ENCODE data around the gene GPR42. TPM values are rescaled to one million over a fixed set of nuclear protein-coding genes. Genes with fewer than 3 reads are reported as not detected.
A peak's percentile ranks its signal among the peaks of the same experiment; 100 is the strongest.
"Not testable (repeated sequence)": the region's sequence is repeated elsewhere in the genome, so short reads cannot be mapped to it uniquely, and the experiment has no call there.

The GPR42 gene
- total RNA-seq, 2 donors from 2014 or later, result 1.1 to 1.9 TPM

- H3K4me3 Mint-ChIP-seq, result no peak overlapping the region
- H3K9me3 Mint-ChIP-seq, result no peaks in the 10 kb centered on the region
- H3K27me3 Mint-ChIP-seq (ENCODE audit: low read depth), result no peaks in the 10 kb centered on the region
- peaks cover 26% of the 10 kb centered on the region for H3K4me1 Mint-ChIP-seq (ENCODE audit: low read depth)
- no peaks in the 10 kb centered on the region for H3K36me3 Mint-ChIP-seq (ENCODE audit: insufficient read depth in 2 of 2)
- DNase-seq (no peak), ATAC-seq (replicated peaks in 1 of 2) (no peak)
- H3K27ac Mint-ChIP-seq, result no peak overlapping the region
These were observed 28.4 kb downstream of the GPR42 start for GRCh38 chr19:35399231-35399630.

GRCh38 chr19:35399948-35400772, 29.3 kb downstream of the GPR42 start:
- ATAC-seq (replicated peaks in 1 of 2), result no peak
- peaks cover 36% of the 10 kb centered on the region for H3K4me1 Mint-ChIP-seq (ENCODE audit: low read depth)
- H3K27ac Mint-ChIP-seq, result no peak overlapping the region
- H3K27me3 Mint-ChIP-seq (ENCODE audit: low read depth), result no peaks in the 10 kb centered on the region
- H3K4me3 Mint-ChIP-seq, result no peak overlapping the region
- no peak for DNase-seq
- H3K36me3 Mint-ChIP-seq (ENCODE audit: insufficient read depth in 2 of 2), result peaks cover 0 to 2% of the 10 kb centered on the region in 2 donors
- H3K9me3 Mint-ChIP-seq, result peaks cover 1 to 2% of the 10 kb centered on the region in 2 donors

GRCh38 chr19:35400773-35401100, 29.9 kb downstream of the GPR42 start:
- H3K4me1 Mint-ChIP-seq (ENCODE audit: low read depth), result peaks cover 41% of the 10 kb centered on the region
- no peak for DNase-seq
- H3K36me3 Mint-ChIP-seq (ENCODE audit: insufficient read depth in 2 of 2), result peaks cover 1 to 3% of the 10 kb centered on the region in 2 donors
- peaks cover 1 to 2% of the 10 kb centered on the region in 2 donors for H3K9me3 Mint-ChIP-seq
- H3K27ac Mint-ChIP-seq, result no peak overlapping the region
- ATAC-seq (replicated peaks in 1 of 2), result no peak
- no peaks in the 10 kb centered on the region for H3K27me3 Mint-ChIP-seq (ENCODE audit: low read depth)
- H3K4me3 Mint-ChIP-seq, result no peak overlapping the region

DNA sequence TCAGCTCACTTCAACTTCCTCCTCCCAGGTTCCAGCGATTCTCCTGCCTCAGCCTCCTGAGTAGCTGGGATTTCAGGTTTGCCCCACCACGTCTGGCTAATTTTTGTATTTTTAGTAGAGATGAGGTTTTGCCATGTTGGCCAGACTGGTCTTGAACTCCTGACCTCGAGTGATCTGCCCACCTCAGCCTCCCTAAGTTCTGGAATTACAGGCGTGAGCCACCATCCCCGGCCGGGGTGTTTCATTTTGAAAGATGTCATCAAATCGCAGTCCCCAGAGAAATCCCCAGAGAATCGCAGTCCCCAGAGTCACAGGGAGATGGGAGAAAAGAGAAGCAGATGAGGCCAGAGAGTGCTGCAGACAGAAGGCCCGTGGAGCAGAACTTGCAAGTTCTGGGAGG, 30.5 kb downstream of the GPR42 start:
- not testable (repeated sequence) for DNase-seq; H3K27me3 Mint-ChIP-seq (ENCODE audit: low read depth); H3K4me3 Mint-ChIP-seq; ATAC-seq (replicated peaks in 1 of 2); H3K27ac Mint-ChIP-seq; H3K36me3 Mint-ChIP-seq (ENCODE audit: insufficient read depth in 2 of 2); H3K9me3 Mint-ChIP-seq
- H3K4me1 Mint-ChIP-seq (ENCODE audit: low read depth), result peaks cover 45% of the 10 kb centered on the region

DNA sequence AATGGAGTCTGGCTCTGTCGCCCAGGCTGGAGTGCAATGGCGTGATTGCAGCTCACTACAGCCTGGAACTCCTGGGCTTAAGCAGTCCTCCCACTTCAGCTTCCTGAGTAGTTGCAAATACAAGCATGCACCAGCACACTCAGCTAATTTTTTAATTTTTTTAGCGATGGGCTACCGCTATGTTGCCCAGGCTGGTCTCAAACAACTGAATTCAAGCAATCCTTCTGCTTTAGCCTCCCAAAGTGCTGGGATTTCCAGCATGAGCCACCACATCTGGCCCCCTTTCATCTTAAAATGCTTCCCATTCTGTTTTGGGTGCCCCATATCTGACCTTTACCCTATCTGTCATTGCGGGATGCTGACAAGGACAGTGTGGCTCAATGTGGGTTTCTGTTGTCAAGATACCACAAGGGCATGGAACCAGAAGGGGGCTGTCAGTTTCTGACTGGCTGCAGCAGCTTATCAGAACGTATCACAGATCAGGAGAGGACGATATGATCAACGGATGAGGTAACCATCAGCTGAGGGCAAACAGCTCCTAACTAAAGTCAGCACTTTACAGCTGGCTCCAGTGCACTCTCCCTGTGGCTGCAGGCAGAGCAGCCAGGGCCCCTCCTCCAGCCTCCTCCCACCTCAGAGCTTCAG, 32.4 kb downstream of the GPR42 start:
- no peak overlapping the region for H3K27ac Mint-ChIP-seq
- peaks cover 3% of the 10 kb centered on the region in 2 donors for H3K36me3 Mint-ChIP-seq (ENCODE audit: insufficient read depth in 2 of 2)
- H3K9me3 Mint-ChIP-seq, result peaks cover 1 to 2% of the 10 kb centered on the region in 2 donors
- peaks cover 8% of the 10 kb centered on the region for H3K27me3 Mint-ChIP-seq (ENCODE audit: low read depth)
- peak; percentile 34 to 41 for DNase-seq
- H3K4me3 Mint-ChIP-seq, result no peak overlapping the region
- ATAC-seq (replicated peaks in 1 of 2), result peak; percentile 15 to 21
- H3K4me1 Mint-ChIP-seq (ENCODE audit: low read depth), result peaks cover 45% of the 10 kb centered on the region

DNA sequence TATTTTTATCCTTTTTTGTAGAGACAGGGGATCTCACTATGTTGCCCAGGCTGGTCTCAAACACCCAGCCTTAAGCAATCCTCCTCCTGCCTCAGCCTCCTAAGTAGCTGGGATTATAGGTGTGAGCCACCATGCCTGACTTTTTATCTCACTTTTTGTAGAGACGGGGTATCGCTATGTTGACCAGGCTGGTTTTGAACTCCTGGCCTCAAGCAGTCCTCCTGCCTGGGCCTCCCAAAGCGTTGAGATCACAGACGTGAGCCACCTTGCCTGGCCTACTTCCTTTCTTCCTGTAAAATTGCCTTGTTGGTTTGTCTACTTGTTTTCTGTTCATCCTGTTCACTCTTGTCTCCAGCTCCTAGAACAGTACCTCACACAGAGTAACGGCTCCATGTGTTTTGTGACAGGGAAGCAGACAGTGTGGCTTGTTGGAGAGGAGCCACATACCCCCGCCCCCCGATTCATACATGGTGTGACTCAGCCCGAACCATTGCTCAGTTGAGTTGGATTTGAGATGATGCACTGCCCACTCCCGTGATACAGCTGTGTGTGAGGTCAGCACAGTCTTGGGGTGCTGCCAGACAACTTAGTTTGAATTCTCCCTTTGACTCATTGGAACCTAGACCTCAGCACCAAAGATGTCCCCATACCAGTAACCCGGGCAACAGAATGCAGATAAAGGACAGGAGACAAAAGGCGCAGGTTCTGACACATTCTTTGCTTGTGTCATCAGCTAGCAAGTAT, 34.2 kb downstream of the GPR42 start:
- Mint-ChIP-seq H3K9me3 (peaks cover 1 to 2% of the 10 kb centered on the region in 2 donors), H3K4me1 (ENCODE audit: low read depth) (peaks cover 45% of the 10 kb centered on the region), H3K27ac (peak overlapping the region; percentile 83), H3K36me3 (ENCODE audit: insufficient read depth in 2 of 2) (peaks cover 3% of the 10 kb centered on the region in 2 donors), H3K4me3 (peak overlapping the region; percentile 57 to 68), H3K27me3 (ENCODE audit: low read depth) (peaks cover 26% of the 10 kb centered on the region)
- DNase-seq (peak; percentile 87 to 91), ATAC-seq (replicated peaks in 1 of 2) (peak; percentile 97)

DNA sequence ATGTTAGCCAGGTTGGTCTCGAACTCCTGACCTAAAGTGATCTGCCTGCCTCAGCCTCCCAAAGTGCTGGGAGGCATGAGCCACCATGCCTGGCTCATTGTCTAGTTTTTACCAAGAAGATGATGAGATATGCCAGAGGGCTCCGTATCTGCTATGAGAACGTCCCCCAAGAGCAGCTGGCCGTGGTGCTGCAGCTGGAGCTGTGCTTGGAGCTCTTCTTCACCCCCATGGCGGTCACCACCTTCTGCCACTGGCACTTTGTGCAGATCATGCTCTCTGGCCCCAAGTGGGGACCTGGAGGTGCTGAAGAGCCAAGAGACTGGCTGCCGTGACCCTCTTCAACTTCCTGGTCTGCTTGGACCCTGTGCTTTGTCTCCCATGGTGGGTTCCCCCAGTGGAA, 36.8 kb downstream of the GPR42 start:
- DNase-seq (no peak), ATAC-seq (replicated peaks in 1 of 2) (no peak)
- peaks cover 1 to 4% of the 10 kb centered on the region in 2 donors for H3K9me3 Mint-ChIP-seq
- peaks cover 34% of the 10 kb centered on the region for H3K4me1 Mint-ChIP-seq (ENCODE audit: low read depth)
- H3K36me3 Mint-ChIP-seq (ENCODE audit: insufficient read depth in 2 of 2), result peaks cover 3 to 6% of the 10 kb centered on the region in 2 donors
- no peak overlapping the region for H3K4me3 Mint-ChIP-seq
- H3K27me3 Mint-ChIP-seq (ENCODE audit: low read depth), result peaks cover 39% of the 10 kb centered on the region
- H3K27ac Mint-ChIP-seq, result no peak overlapping the region

DNA sequence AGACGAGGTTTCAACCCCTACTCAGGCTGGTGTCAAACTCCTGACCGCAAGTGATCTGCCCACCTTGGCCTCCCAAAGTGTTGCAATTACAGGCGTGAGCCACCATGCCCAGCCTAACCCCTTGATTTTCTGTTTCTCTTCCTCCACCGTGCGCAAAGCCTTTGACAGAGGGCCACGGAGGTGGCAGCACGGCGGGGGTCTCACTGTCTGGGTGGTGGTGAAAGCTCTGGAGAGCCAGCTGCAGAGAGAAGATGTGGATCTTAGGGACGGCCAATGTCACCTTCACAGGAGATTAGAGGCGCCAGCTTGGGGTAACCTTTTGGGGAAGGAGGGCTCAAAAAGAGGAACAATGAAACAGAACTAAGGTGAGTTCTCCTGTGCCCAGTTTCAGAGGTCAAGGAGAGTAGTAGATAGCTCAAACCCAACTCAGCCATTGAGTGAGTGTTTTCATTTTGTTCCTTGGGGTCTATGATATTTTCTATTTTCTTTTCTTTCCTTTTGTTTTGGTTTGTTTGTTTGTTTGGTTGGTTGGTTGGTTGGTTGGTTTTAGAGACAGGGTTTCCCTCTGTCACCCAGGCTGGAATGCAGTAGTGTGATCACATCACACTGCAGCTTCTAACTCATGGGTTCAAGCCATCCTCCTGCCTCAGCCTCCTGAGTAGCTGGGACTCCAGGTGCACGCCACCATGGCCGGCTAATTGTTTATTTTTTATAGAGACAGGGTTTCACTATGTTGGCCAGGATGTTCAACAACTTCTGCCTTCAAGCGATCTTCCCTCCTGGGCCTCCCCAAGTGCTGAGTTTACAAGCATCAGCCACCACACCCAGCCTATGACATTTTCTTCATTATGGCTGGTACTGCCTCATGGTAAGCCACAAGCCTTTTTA, 37.7 kb downstream of the GPR42 start:
- ATAC-seq (replicated peaks in 1 of 2) (no peak), DNase-seq (no peak)
- no peak overlapping the region for H3K4me3 Mint-ChIP-seq
- peaks cover 39% of the 10 kb centered on the region for H3K27me3 Mint-ChIP-seq (ENCODE audit: low read depth)
- H3K9me3 Mint-ChIP-seq, result peaks cover 1 to 4% of the 10 kb centered on the region in 2 donors
- H3K4me1 Mint-ChIP-seq (ENCODE audit: low read depth), result peaks cover 26% of the 10 kb centered on the region
- no peak overlapping the region for H3K27ac Mint-ChIP-seq
- peaks cover 3 to 6% of the 10 kb centered on the region in 2 donors for H3K36me3 Mint-ChIP-seq (ENCODE audit: insufficient read depth in 2 of 2)

- Mint-ChIP-seq H3K4me1 (ENCODE audit: low read depth) (peaks cover 19% of the 10 kb centered on the region), H3K4me3 (no peak overlapping the region), H3K27me3 (ENCODE audit: low read depth) (peaks cover 39% of the 10 kb centered on the region), H3K27ac (no peak overlapping the region), H3K36me3 (ENCODE audit: insufficient read depth in 2 of 2) (peaks cover 3 to 6% of the 10 kb centered on the region in 2 donors), H3K9me3 (peaks cover 1 to 4% of the 10 kb centered on the region in 2 donors)
- no peak for ATAC-seq (replicated peaks in 1 of 2)
- DNase-seq, result no peak
These were observed 38.3 kb downstream of the GPR42 start for GRCh38 chr19:35409191-35409590.

- peaks cover 3 to 4% of the 10 kb centered on the region in 2 donors for H3K36me3 Mint-ChIP-seq (ENCODE audit: insufficient read depth in 2 of 2)
- ATAC-seq (replicated peaks in 1 of 2) (no peak), DNase-seq (no peak)
- peaks cover 0 to 1% of the 10 kb centered on the region in 2 donors for H3K9me3 Mint-ChIP-seq
- H3K27me3 Mint-ChIP-seq (ENCODE audit: low read depth), result peaks cover 43% of the 10 kb centered on the region
- H3K4me3 Mint-ChIP-seq, result no peak overlapping the region
- peaks cover 10% of the 10 kb centered on the region for H3K4me1 Mint-ChIP-seq (ENCODE audit: low read depth)
- H3K27ac Mint-ChIP-seq, result no peak overlapping the region
These were observed 39.6 kb downstream of the GPR42 start for GRCh38 chr19:35410487-35410886.

DNA sequence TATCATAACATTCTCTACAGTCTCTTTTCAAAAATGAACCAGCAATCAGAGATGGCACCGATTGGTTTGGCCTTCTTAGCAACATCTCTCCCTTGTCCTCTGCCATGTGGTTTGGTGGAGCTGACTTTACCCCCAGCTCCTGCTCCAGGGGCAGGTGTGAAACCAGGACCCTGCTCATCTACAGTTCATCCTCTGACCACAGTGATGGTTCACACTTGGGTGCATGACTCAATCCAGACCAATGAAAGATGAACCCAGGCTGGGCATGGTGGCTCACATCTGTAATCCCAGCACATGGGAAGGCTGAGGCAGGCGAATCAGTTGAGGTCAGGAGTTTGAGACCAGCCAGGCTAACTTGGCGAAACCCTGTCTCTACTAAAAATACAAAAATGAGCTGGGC, 43.6 kb downstream of the GPR42 start:
- peaks cover 0 to 4% of the 10 kb centered on the region in 2 donors for H3K36me3 Mint-ChIP-seq (ENCODE audit: insufficient read depth in 2 of 2)
- H3K4me3 Mint-ChIP-seq, result no peak overlapping the region
- H3K27ac Mint-ChIP-seq, result no peak overlapping the region
- peaks cover 52% of the 10 kb centered on the region for H3K27me3 Mint-ChIP-seq (ENCODE audit: low read depth)
- H3K9me3 Mint-ChIP-seq, result peaks cover 0 to 1% of the 10 kb centered on the region in 2 donors
- DNase-seq, result peak; percentile 22 to 45
- H3K4me1 Mint-ChIP-seq (ENCODE audit: low read depth), result peaks cover 4% of the 10 kb centered on the region
- ATAC-seq (replicated peaks in 1 of 2), result peak; percentile 81 to 88

GRCh38 chr19:35416331-35416730, 45.5 kb downstream of the GPR42 start:
- Mint-ChIP-seq H3K27me3 (ENCODE audit: low read depth) (peaks cover 37% of the 10 kb centered on the region), H3K27ac (no peak overlapping the region), H3K4me1 (ENCODE audit: low read depth) (peaks cover 4% of the 10 kb centered on the region), H3K9me3 (no peaks in the 10 kb centered on the region), H3K4me3 (no peak overlapping the region), H3K36me3 (ENCODE audit: insufficient read depth in 2 of 2) (no peaks in the 10 kb centered on the region)
- ATAC-seq (replicated peaks in 1 of 2) (no peak), DNase-seq (no peak)

Measured in activated T-cell treated with anti-CD3 and anti-CD28 coated beads, Interleukin-2, amount 50 U/mL, for 72 hours (primary cell).